ENCODE data around the gene CACNA2D2. TPM values are rescaled to one million over a fixed set of nuclear protein-coding genes. Genes with fewer than 3 reads are reported as not detected.
A peak's percentile ranks its signal among the peaks of the same experiment; 100 is the strongest.

Gene CACNA2D2
- polyA plus RNA-seq, 4 donors, result 14.9 to 18.1 (median 15.2) TPM

GRCh38 chr3:50336452-50337174, 166.8 kb downstream of the CACNA2D2 start:
- no peak for DNase-seq (ENCODE audit: low read depth in 4 of 4, low spot score in 3 of 4)

GRCh38 chr3:50334339-50335075, 168.9 kb downstream of the CACNA2D2 start:
- no peak for DNase-seq (ENCODE audit: low read depth in 4 of 4, low spot score in 3 of 4)

GRCh38 chr3:50333744-50334328, 169.6 kb downstream of the CACNA2D2 start:
- DNase-seq (ENCODE audit: low read depth in 4 of 4, low spot score in 3 of 4), result no peak

GRCh38 chr3:50331364-50331907, 172.0 kb downstream of the CACNA2D2 start:
- DNase-seq (ENCODE audit: low read depth in 4 of 4, low spot score in 3 of 4), result no peak

GRCh38 chr3:50330330-50330729, 173.1 kb downstream of the CACNA2D2 start:
- DNase-seq (ENCODE audit: low read depth in 4 of 4, low spot score in 3 of 4), result no peak

- peak; percentile 93 to 97 (median 94) for DNase-seq (ENCODE audit: low read depth in 4 of 4, low spot score in 3 of 4)
Measured at GRCh38 chr3:50327943-50328691, 175.3 kb downstream of the CACNA2D2 start, which contains the start of gene TUSC2. Gene TUSC2, minus strand, starts transcription at chr3:50328223. Its CDS starts 124 bp downstream, at chr3:50328099.

GRCh38 chr3:50327129-50327528, 176.3 kb downstream of the CACNA2D2 start:
- DNase-seq (ENCODE audit: low read depth in 4 of 4, low spot score in 3 of 4), result no peak

- no peak for DNase-seq (ENCODE audit: low read depth in 4 of 4, low spot score in 3 of 4)
Measured at GRCh38 chr3:50326182-50326541, 177.3 kb downstream of the CACNA2D2 start.

GRCh38 chr3:50325497-50326181, 177.8 kb downstream of the CACNA2D2 start:
- DNase-seq (ENCODE audit: low read depth in 4 of 4, low spot score in 3 of 4), result no peak

GRCh38 chr3:50325113-50325480, 178.3 kb downstream of the CACNA2D2 start:
- DNase-seq (ENCODE audit: low read depth in 4 of 4, low spot score in 3 of 4), result no peak

- DNase-seq (ENCODE audit: low read depth in 4 of 4, low spot score in 3 of 4), result no peak
Measured at GRCh38 chr3:50324351-50325112, 178.9 kb downstream of the CACNA2D2 start.

- DNase-seq (ENCODE audit: low read depth in 4 of 4, low spot score in 3 of 4), result no peak
Measured at GRCh38 chr3:50323614-50324199, 179.7 kb downstream of the CACNA2D2 start.

- no peak for DNase-seq (ENCODE audit: low read depth in 4 of 4, low spot score in 3 of 4)
Measured at GRCh38 chr3:50323092-50323600, 180.3 kb downstream of the CACNA2D2 start.

GRCh38 chr3:50322386-50323091, 180.9 kb downstream of the CACNA2D2 start, which contains the start of gene HYAL2:
Gene HYAL2, minus strand, starts transcription at chr3:50322745. Its CDS starts 2,256 bp downstream, at chr3:50320489.
- no peak for DNase-seq (ENCODE audit: low read depth in 4 of 4, low spot score in 3 of 4)

GRCh38 chr3:50322115-50322385, 181.4 kb downstream of the CACNA2D2 start:
- DNase-seq (ENCODE audit: low read depth in 4 of 4, low spot score in 3 of 4), result no peak

GRCh38 chr3:50321336-50322114, 181.9 kb downstream of the CACNA2D2 start:
- DNase-seq (ENCODE audit: low read depth in 4 of 4, low spot score in 3 of 4), result peak in 3 of 4 donors; percentile 81 to 86 (median 85)

- peak in 1 of 4 donors; percentile 78 for DNase-seq (ENCODE audit: low read depth in 4 of 4, low spot score in 3 of 4)
Measured at GRCh38 chr3:50320853-50321335, 182.5 kb downstream of the CACNA2D2 start.

All from right renal pelvis (tissue), 4 donors.